ENCODE data around the gene SETD2.

DNA sequence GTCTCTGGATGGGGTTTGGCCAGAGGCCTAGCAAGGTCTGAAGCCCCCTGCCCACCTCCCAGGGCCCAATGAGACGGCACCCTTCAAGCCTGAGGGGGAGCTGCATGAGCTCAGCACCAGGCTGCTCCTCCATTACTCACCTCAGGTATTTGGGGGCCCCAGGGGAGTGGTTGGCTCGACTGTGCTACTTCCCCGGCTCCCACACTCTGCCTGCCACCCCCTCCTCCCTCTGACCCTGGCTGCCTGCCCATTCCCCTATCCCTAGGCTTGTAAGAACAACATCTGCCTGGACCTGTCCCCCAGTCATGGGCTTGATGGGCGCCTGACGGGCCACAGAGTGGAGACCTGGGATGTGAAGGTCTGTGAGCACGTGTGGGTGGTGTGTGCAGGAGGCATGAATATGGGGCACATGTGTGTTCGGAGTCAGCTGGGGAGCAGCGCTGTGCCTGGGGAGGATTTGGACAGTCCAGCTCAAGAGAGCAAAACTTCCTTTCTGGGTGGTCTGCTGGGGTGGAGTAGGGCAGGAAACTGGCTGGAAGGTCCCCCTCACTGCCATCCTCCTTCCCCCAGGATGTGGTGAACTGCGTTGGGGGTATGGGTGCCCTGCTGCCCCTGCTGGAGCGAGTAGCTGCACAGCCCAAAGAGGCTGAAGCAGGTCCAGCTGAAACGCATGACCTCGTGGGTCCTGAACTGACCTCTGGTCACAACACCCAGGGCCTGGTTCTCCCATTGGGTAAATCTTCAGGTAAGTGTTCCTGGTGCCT lies 167.0 kb downstream of the SETD2 start:
- TF ChIP-seq, protein P1, sequence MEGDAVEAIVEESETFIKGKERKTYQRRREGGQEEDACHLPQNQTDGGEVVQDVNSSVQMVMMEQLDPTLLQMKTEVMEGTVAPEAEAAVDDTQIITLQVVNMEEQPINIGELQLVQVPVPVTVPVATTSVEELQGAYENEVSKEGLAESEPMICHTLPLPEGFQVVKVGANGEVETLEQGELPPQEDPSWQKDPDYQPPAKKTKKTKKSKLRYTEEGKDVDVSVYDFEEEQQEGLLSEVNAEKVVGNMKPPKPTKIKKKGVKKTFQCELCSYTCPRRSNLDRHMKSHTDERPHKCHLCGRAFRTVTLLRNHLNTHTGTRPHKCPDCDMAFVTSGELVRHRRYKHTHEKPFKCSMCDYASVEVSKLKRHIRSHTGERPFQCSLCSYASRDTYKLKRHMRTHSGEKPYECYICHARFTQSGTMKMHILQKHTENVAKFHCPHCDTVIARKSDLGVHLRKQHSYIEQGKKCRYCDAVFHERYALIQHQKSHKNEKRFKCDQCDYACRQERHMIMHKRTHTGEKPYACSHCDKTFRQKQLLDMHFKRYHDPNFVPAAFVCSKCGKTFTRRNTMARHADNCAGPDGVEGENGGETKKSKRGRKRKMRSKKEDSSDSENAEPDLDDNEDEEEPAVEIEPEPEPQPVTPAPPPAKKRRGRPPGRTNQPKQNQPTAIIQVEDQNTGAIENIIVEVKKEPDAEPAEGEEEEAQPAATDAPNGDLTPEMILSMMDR (IDR thresholded peaks at IDR 0.05), result no peak
- no peak for TF ChIP-seq POLR2A (IDR thresholded peaks at IDR 0.05)
- no peak for TF ChIP-seq EP300 (IDR thresholded peaks at IDR 0.05)
